SH-SY5Y (cell line): ENCODE results near the gene ZNF804A.

Experiments used
- GATA2 ChIP-seq: IDR thresholded peaks from 2 replicates; pipeline ENCODE4 v1.6.1; 2011; ENCODE audit warnings: mild to moderate bottlenecking, low read depth, low read length
- GATA3 ChIP-seq: IDR thresholded peaks from 2 replicates; pipeline ENCODE4 v1.6.1; 2011; ENCODE audit warnings: low read depth, mild to moderate bottlenecking, low read length, moderate library complexity

DNA sequence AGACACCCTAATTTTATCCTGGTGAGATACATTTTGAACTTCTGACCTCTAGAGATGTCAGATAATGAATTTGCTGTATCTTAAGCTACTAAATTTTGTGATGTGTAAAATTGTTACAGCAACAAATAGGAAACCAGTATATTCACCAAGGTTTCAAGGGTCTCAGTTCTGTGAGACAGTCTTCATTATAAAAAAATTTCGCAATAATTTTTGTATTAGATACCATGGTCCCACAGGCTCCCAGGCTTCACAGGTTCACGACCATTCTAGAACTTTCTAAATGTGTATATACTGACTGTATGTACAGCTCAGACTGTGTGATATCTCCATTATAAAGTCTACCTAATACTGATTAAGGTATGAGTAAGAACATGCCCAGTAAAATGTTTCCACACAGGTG is 181.4 kb downstream of the ZNF804A start:
- no peak for TF ChIP-seq GATA2
- no peak for TF ChIP-seq GATA3
